Measurements from ENCODE around the gene TM7SF3. TPM values are rescaled to one million over a fixed set of nuclear protein-coding genes. Genes with fewer than 3 reads are reported as not detected.
"Not testable (repeated sequence)": the region's sequence is repeated elsewhere in the genome, so short reads cannot be mapped to it uniquely, and the experiment has no call there.

TM7SF3 gene
- total and polyA plus RNA-seq, 2 donors from 2014 or later: 63.1 to 70.1 TPM

GRCh38 chr12:27018037-27018436, 3.9 kb upstream of the TM7SF3 start:
- TF ChIP-seq CTCF (IDR thresholded peaks at IDR 0.05; ENCODE audit: borderline replicate concordance, extremely low read depth, insufficient read depth): no peak
- intact Hi-C loops (cut with DNase I): no loop called here
- no peaks in the 10 kb centered on the region for H3K9me3 ChIP-seq (ENCODE audit: control insufficient read depth in 2 of 3, insufficient read depth in 1 of 3, low read length in 3 of 3)
- no peaks in the 10 kb centered on the region for H3K36me3 ChIP-seq (ENCODE audit: control insufficient read depth in 2 of 3, insufficient read depth in 3 of 3, low read length in 3 of 3)
- FAIRE-seq: no peak
- no peak for DNase-seq
- peaks cover 0 to 12% (median 9%) of the 10 kb centered on the region in 3 donors for H3K4me1 ChIP-seq (ENCODE audit: control insufficient read depth in 2 of 3, insufficient read depth in 2 of 3, low read depth in 1 of 3, low read length in 3 of 3)
- no peaks in the 10 kb centered on the region for H3K27me3 ChIP-seq (ENCODE audit: control insufficient read depth, insufficient read depth, low read length)
- H3K4me3 ChIP-seq (ENCODE audit: low read length in 3 of 3): no peak overlapping the region
- H3K27ac ChIP-seq (ENCODE audit: low read depth in 2 of 2, low read length in 2 of 2): no peak overlapping the region
- no peak overlapping the region for H3K9ac ChIP-seq (ENCODE audit: low read length in 3 of 3)

GRCh38 chr12:27017163-27017823, 3.1 kb upstream of the TM7SF3 start:
- H3K27me3 ChIP-seq (ENCODE audit: control insufficient read depth, insufficient read depth, low read length); FAIRE-seq; H3K4me3 ChIP-seq (ENCODE audit: low read length in 3 of 3); intact Hi-C loops (cut with DNase I); H3K36me3 ChIP-seq (ENCODE audit: control insufficient read depth in 2 of 3, insufficient read depth in 3 of 3, low read length in 3 of 3); H3K27ac ChIP-seq (ENCODE audit: low read depth in 2 of 2, low read length in 2 of 2); H3K9me3 ChIP-seq (ENCODE audit: control insufficient read depth in 2 of 3, insufficient read depth in 1 of 3, low read length in 3 of 3); H3K9ac ChIP-seq (ENCODE audit: low read length in 3 of 3); DNase-seq: not testable (repeated sequence)
- H3K4me1 ChIP-seq (ENCODE audit: control insufficient read depth in 2 of 3, insufficient read depth in 2 of 3, low read depth in 1 of 3, low read length in 3 of 3): peaks cover 0 to 13% (median 9%) of the 10 kb centered on the region in 3 donors

- H3K27me3 ChIP-seq (ENCODE audit: control insufficient read depth, insufficient read depth, low read length): no peaks in the 10 kb centered on the region
- no peak overlapping the region for H3K27ac ChIP-seq (ENCODE audit: low read depth in 2 of 2, low read length in 2 of 2)
- H3K9ac ChIP-seq (ENCODE audit: low read length in 3 of 3): no peak overlapping the region
- H3K36me3 ChIP-seq (ENCODE audit: control insufficient read depth in 2 of 3, insufficient read depth in 3 of 3, low read length in 3 of 3): no peaks in the 10 kb centered on the region
- no peaks in the 10 kb centered on the region for H3K9me3 ChIP-seq (ENCODE audit: control insufficient read depth in 2 of 3, insufficient read depth in 1 of 3, low read length in 3 of 3)
- intact Hi-C loops (cut with DNase I): no loop called here
- no peak overlapping the region for H3K4me3 ChIP-seq (ENCODE audit: low read length in 3 of 3)
- TF ChIP-seq CTCF (IDR thresholded peaks at IDR 0.05; ENCODE audit: borderline replicate concordance, extremely low read depth, insufficient read depth): peak; percentile 33
- FAIRE-seq (peak; percentile 63), DNase-seq (peak in 1 of 5 donors; percentile 44)
- peaks cover 2 to 19% (median 9%) of the 10 kb centered on the region in 3 donors for H3K4me1 ChIP-seq (ENCODE audit: control insufficient read depth in 2 of 3, insufficient read depth in 2 of 3, low read depth in 1 of 3, low read length in 3 of 3)
Observed at GRCh38 chr12:27015730-27016076, 1.5 kb upstream of the TM7SF3 start.

GRCh38 chr12:27014859-27015729, 910 bp upstream of the TM7SF3 start:
- Histone ChIP-seq H3K27me3 (ENCODE audit: control insufficient read depth, insufficient read depth, low read length) (no peaks in the 10 kb centered on the region), H3K9ac (ENCODE audit: low read length in 3 of 3) (peak overlapping the region in 2 of 3 donors; percentile 74 to 86), H3K4me1 (ENCODE audit: control insufficient read depth in 2 of 3, insufficient read depth in 2 of 3, low read depth in 1 of 3, low read length in 3 of 3) (peaks cover 2 to 19% (median 9%) of the 10 kb centered on the region in 3 donors), H3K36me3 (ENCODE audit: control insufficient read depth in 2 of 3, insufficient read depth in 3 of 3, low read length in 3 of 3) (no peaks in the 10 kb centered on the region), H3K9me3 (ENCODE audit: control insufficient read depth in 2 of 3, insufficient read depth in 1 of 3, low read length in 3 of 3) (no peaks in the 10 kb centered on the region), H3K27ac (ENCODE audit: low read depth in 2 of 2, low read length in 2 of 2) (peak overlapping the region; percentile 84 to 97), H3K4me3 (ENCODE audit: low read length in 3 of 3) (peak overlapping the region; percentile 51 to 90 (median 83))
- DNase-seq (no peak), FAIRE-seq (no peak)
- intact Hi-C loops (cut with DNase I): no loop called here
- no peak for TF ChIP-seq CTCF (IDR thresholded peaks at IDR 0.05; ENCODE audit: borderline replicate concordance, extremely low read depth, insufficient read depth)

Data from kidney (tissue), 14 donors.